ENCODE data around the gene TNNC2. TPM values are rescaled to one million over a fixed set of nuclear protein-coding genes. Genes with fewer than 3 reads are reported as not detected.

Gene TNNC2
- total RNA-seq, 2 experiments from 2014 or later: 1.2 to 1.5 TPM

DNA sequence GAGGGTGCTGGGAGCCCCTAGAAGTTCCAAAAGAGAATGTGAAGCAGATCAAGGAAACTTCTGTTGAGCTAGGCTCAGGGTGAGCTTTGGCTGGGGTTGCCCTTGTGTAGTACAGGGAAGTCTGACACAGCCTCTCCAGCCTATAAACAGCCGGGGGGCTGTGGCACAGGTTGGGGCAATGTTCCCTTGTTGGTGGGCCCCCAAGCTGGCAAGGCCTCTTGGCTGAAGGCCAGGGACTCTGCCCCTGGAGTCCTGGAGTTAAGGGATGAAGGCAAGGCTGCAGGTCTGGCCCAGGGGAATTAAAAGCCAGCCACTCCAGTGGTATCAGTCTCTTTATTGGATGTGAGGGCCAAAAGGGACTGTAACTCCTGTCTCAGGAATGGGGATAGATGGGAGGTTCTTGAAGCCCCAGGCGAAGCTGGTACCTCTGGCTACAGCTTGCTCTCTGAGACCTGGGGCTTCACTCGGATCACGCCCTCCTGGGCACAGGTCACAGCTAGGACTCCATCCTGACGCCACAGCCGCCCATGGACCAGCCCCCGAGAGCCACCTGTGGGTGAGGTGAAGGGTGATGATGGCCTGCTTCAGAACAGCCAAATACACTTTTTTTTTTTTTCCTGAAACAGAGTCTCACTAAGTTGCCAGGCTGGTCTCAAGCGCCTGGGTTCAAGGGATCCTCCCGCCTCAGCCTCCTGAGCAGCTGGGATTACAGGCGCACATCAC is 14.5 kb upstream of the TNNC2 start:
- POLR2A ChIA-PET: interaction anchor here (1.2 to 1.3 kb wide), 2 partner anchors 15 to 93 kb away, joined by 3 read pairs; partner anchors contain the start of gene PCIF1
- Histone ChIP-seq H3K27me3 (ENCODE audit: control insufficient read depth in 1 of 2, insufficient read depth in 2 of 2, low read length in 2 of 2) (no peaks in the 10 kb centered on the region), H3K9me3 (ENCODE audit: control insufficient read depth in 1 of 2, insufficient read depth in 1 of 2, low read length in 2 of 2) (no peaks in the 10 kb centered on the region), H3K4me1 (ENCODE audit: insufficient read depth, low read length) (no peaks in the 10 kb centered on the region), H3K27ac (ENCODE audit: low read depth in 1 of 2, low read length in 2 of 2) (no peak overlapping the region), H3K36me3 (ENCODE audit: insufficient read depth, low read length) (peaks cover 48% of the 10 kb centered on the region), H3K4me3 (ENCODE audit: low read length) (no peak overlapping the region)
- no peaks in the 10 kb centered on the region for H3K9me3 Mint-ChIP-seq
- H3K36me3 Mint-ChIP-seq (ENCODE audit: low read depth): peaks cover 43% of the 10 kb centered on the region
- DNase-seq: no peak
- ATAC-seq (ENCODE audit: poor library complexity): no peak
- no peak for TF ChIP-seq CTCF (IDR thresholded peaks at IDR 0.05)
- H3K27ac Mint-ChIP-seq: no peak overlapping the region
- intact Hi-C loops (cut with DNase I, micrococcal nuclease): no loop called here
- no peaks in the 10 kb centered on the region for H3K4me1 Mint-ChIP-seq (ENCODE audit: low read depth)
- no peak overlapping the region for H3K4me3 Mint-ChIP-seq
- no peaks in the 10 kb centered on the region for H3K27me3 Mint-ChIP-seq
- CTCF ChIA-PET: interaction anchor here (1.3 kb wide), 1 partner anchor 42 kb away, joined by 3 read pairs; no protein-coding TSS in a partner anchor

- Histone ChIP-seq H3K27ac (ENCODE audit: low read depth in 1 of 2, low read length in 2 of 2) (no peak overlapping the region), H3K36me3 (ENCODE audit: insufficient read depth, low read length) (peaks cover 40% of the 10 kb centered on the region), H3K9me3 (ENCODE audit: control insufficient read depth in 1 of 2, insufficient read depth in 1 of 2, low read length in 2 of 2) (no peaks in the 10 kb centered on the region), H3K4me3 (ENCODE audit: low read length) (no peak overlapping the region), H3K27me3 (ENCODE audit: control insufficient read depth in 1 of 2, insufficient read depth in 2 of 2, low read length in 2 of 2) (no peaks in the 10 kb centered on the region), H3K4me1 (ENCODE audit: insufficient read depth, low read length) (no peaks in the 10 kb centered on the region)
- Mint-ChIP-seq H3K4me1 (ENCODE audit: low read depth) (no peaks in the 10 kb centered on the region), H3K9me3 (no peaks in the 10 kb centered on the region), H3K27me3 (no peaks in the 10 kb centered on the region), H3K36me3 (ENCODE audit: low read depth) (peaks cover 34% of the 10 kb centered on the region), H3K27ac (no peak overlapping the region), H3K4me3 (no peak overlapping the region)
- intact Hi-C loops (cut with DNase I, micrococcal nuclease): no loop called here
- POLR2A ChIA-PET: interaction anchor here (1.3 to 1.5 kb wide), 2 partner anchors 16 to 132 kb away, joined by 3 to 4 read pairs; no protein-coding TSS in a partner anchor
- CTCF ChIA-PET: interaction anchor here (1.3 kb wide), 1 partner anchor 41 kb away, joined by 3 read pairs; no protein-coding TSS in a partner anchor
- no peak for TF ChIP-seq CTCF (IDR thresholded peaks at IDR 0.05)
- ATAC-seq (ENCODE audit: poor library complexity) (no peak), DNase-seq (no peak)
Observed at GRCh38 chr20:45840700-45841198, 13.6 kb upstream of the TNNC2 start.

DNA sequence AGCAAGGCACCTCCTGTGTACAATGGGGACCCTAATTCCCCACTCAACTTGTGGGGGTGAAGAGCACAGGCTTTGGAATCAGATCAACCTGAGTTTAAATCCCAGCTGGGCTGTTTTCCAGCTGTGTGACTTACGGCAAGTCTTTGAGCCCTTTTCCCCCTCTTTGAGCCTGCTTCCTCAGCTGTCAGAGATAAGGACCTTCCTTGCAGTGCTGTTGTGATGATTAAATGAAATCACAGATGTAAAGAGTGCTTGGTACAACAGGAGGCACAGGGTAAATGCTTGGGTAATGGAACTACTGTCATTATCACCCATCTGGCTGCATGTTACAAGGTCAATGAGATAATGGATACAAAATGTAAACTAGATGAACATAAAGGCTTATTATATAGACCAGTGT is 9.7 kb upstream of the TNNC2 start:
- H3K36me3 ChIP-seq (ENCODE audit: insufficient read depth, low read length): peaks cover 4% of the 10 kb centered on the region
- peak overlapping the region; percentile 25 for H3K27ac Mint-ChIP-seq
- H3K4me1 Mint-ChIP-seq (ENCODE audit: low read depth): peaks cover 16% of the 10 kb centered on the region
- H3K4me3 ChIP-seq (ENCODE audit: low read length): no peak overlapping the region
- no peaks in the 10 kb centered on the region for H3K27me3 ChIP-seq (ENCODE audit: control insufficient read depth in 1 of 2, insufficient read depth in 2 of 2, low read length in 2 of 2)
- intact Hi-C loops (cut with DNase I, micrococcal nuclease): no loop called here
- no peaks in the 10 kb centered on the region for H3K27me3 Mint-ChIP-seq
- DNase-seq (no peak), ATAC-seq (ENCODE audit: poor library complexity) (no peak)
- no peak for TF ChIP-seq CTCF (IDR thresholded peaks at IDR 0.05)
- ChIA-PET CTCF (no interaction called here), POLR2A (no interaction called here)
- H3K27ac ChIP-seq (ENCODE audit: low read depth in 1 of 2, low read length in 2 of 2): no peak overlapping the region
- peaks cover 25% of the 10 kb centered on the region for H3K4me1 ChIP-seq (ENCODE audit: insufficient read depth, low read length)
- no peaks in the 10 kb centered on the region for H3K9me3 ChIP-seq (ENCODE audit: control insufficient read depth in 1 of 2, insufficient read depth in 1 of 2, low read length in 2 of 2)
- no peaks in the 10 kb centered on the region for H3K9me3 Mint-ChIP-seq
- peak overlapping the region; percentile 12 for H3K4me3 Mint-ChIP-seq
- no peaks in the 10 kb centered on the region for H3K36me3 Mint-ChIP-seq (ENCODE audit: low read depth)

Data from CD4-positive, alpha-beta T cell (primary cell).